Mucosa of rectum (tissue), 2 donors: Measurements from ENCODE around the gene HOXC4.

Source experiments
- H3K27ac ChIP-seq, 2 donors: one replicate each; pipeline ENCODE4 v1.7.0; 2013; ENCODE audit warnings: inconsistent platforms in 2 of 2, low read depth in 2 of 2, low read length in 2 of 2
- H3K27me3 ChIP-seq, 2 donors: one replicate each; pipeline ENCODE4 v1.7.0; 2013; ENCODE audit warnings: low read length in 2 of 2; ENCODE audit not compliant: control insufficient read depth in 2 of 2, insufficient read depth in 2 of 2
- H3K36me3 ChIP-seq, 2 donors: one replicate each; pipeline ENCODE4 v1.7.0; 2013; ENCODE audit warnings: low read length in 2 of 2; ENCODE audit not compliant: control insufficient read depth in 2 of 2, insufficient read depth in 2 of 2
- H3K4me1 ChIP-seq, 2 donors: one replicate each; pipeline ENCODE4 v1.7.0; 2013; ENCODE audit warnings: low read length in 2 of 2, mild to moderate bottlenecking in 1 of 2; ENCODE audit not compliant: control insufficient read depth in 2 of 2, insufficient read depth in 2 of 2
- H3K4me3 ChIP-seq, 2 donors: one replicate each; pipeline ENCODE4 v1.7.0; 2013; ENCODE audit warnings: low read length in 2 of 2
- H3K9ac ChIP-seq, 2 donors: one replicate each; pipeline ENCODE4 v1.7.0; 2013; ENCODE audit warnings: low read length in 2 of 2, low read depth in 1 of 2, mild to moderate bottlenecking in 1 of 2
- H3K9me3 ChIP-seq, 2 donors: one replicate each; pipeline ENCODE4 v1.7.0; 2013; ENCODE audit warnings: low read length in 2 of 2; ENCODE audit not compliant: control insufficient read depth in 2 of 2
- donor health status: healthy.
- donor health status: Normal muscosa, but diverticular disease.

Gene HOXC4

GRCh38 chr12:54009171-54010052, 44.2 kb upstream of the HOXC4 start:
- H3K4me3 ChIP-seq: no peak overlapping the region
- H3K4me1 ChIP-seq: peaks cover 4 to 5% of the 10 kb centered on the region in 2 donors
- peaks cover 81 to 83% of the 10 kb centered on the region in 2 donors for H3K27me3 ChIP-seq
- no peak overlapping the region for H3K9ac ChIP-seq
- no peak overlapping the region for H3K27ac ChIP-seq
- no peaks in the 10 kb centered on the region for H3K36me3 ChIP-seq
- H3K9me3 ChIP-seq: no peaks in the 10 kb centered on the region

- H3K27me3 ChIP-seq: peaks cover 81 to 83% of the 10 kb centered on the region in 2 donors
- no peak overlapping the region for H3K4me3 ChIP-seq
- H3K9ac ChIP-seq: no peak overlapping the region
- H3K36me3 ChIP-seq: no peaks in the 10 kb centered on the region
- H3K9me3 ChIP-seq: no peaks in the 10 kb centered on the region
- peaks cover 4 to 5% of the 10 kb centered on the region in 2 donors for H3K4me1 ChIP-seq
- H3K27ac ChIP-seq: no peak overlapping the region
Observed at GRCh38 chr12:54010053-54010971, 43.3 kb upstream of the HOXC4 start.

- Histone ChIP-seq H3K4me1 (peaks cover 4 to 5% of the 10 kb centered on the region in 2 donors), H3K9me3 (no peaks in the 10 kb centered on the region), H3K9ac (no peak overlapping the region), H3K4me3 (no peak overlapping the region), H3K27me3 (peaks cover 83% of the 10 kb centered on the region in 2 donors), H3K36me3 (no peaks in the 10 kb centered on the region), H3K27ac (no peak overlapping the region)
Observed at GRCh38 chr12:54010972-54011664, 42.5 kb upstream of the HOXC4 start.

- Histone ChIP-seq H3K9ac (no peak overlapping the region), H3K36me3 (no peaks in the 10 kb centered on the region), H3K27me3 (peaks cover 78% of the 10 kb centered on the region in 2 donors), H3K4me3 (no peak overlapping the region), H3K9me3 (no peaks in the 10 kb centered on the region), H3K4me1 (peaks cover 0 to 2% of the 10 kb centered on the region in 2 donors), H3K27ac (no peak overlapping the region)
Observed at GRCh38 chr12:54011665-54012532, 41.7 kb upstream of the HOXC4 start.

- Histone ChIP-seq H3K9ac (no peak overlapping the region), H3K27ac (no peak overlapping the region), H3K4me1 (peaks cover 2% of the 10 kb centered on the region in 2 donors), H3K9me3 (no peaks in the 10 kb centered on the region), H3K4me3 (no peak overlapping the region), H3K36me3 (no peaks in the 10 kb centered on the region), H3K27me3 (peaks cover 74 to 77% of the 10 kb centered on the region in 2 donors)
Observed at GRCh38 chr12:54012631-54013409, 40.8 kb upstream of the HOXC4 start.

- no peak overlapping the region for H3K27ac ChIP-seq
- H3K4me3 ChIP-seq: no peak overlapping the region
- peaks cover 73 to 80% of the 10 kb centered on the region in 2 donors for H3K27me3 ChIP-seq
- no peaks in the 10 kb centered on the region for H3K9me3 ChIP-seq
- H3K36me3 ChIP-seq: no peaks in the 10 kb centered on the region
- H3K9ac ChIP-seq: no peak overlapping the region
- H3K4me1 ChIP-seq: peaks cover 2% of the 10 kb centered on the region in 2 donors
Observed at GRCh38 chr12:54014377-54015017, 39.1 kb upstream of the HOXC4 start.

GRCh38 chr12:54015018-54015931, 38.4 kb upstream of the HOXC4 start:
- H3K9me3 ChIP-seq: no peaks in the 10 kb centered on the region
- no peak overlapping the region for H3K4me3 ChIP-seq
- H3K27ac ChIP-seq: no peak overlapping the region
- no peaks in the 10 kb centered on the region for H3K36me3 ChIP-seq
- H3K9ac ChIP-seq: no peak overlapping the region
- peaks cover 2% of the 10 kb centered on the region in 2 donors for H3K4me1 ChIP-seq
- peaks cover 72 to 80% of the 10 kb centered on the region in 2 donors for H3K27me3 ChIP-seq

- Histone ChIP-seq H3K9me3 (no peaks in the 10 kb centered on the region), H3K4me3 (no peak overlapping the region), H3K27me3 (peaks cover 70 to 79% of the 10 kb centered on the region in 2 donors), H3K36me3 (no peaks in the 10 kb centered on the region), H3K27ac (no peak overlapping the region), H3K4me1 (peaks cover 2% of the 10 kb centered on the region in 2 donors), H3K9ac (no peak overlapping the region)
Observed at GRCh38 chr12:54016051-54016450, 37.6 kb upstream of the HOXC4 start.
